Suppressor macrophage (primary cell): Measurements from ENCODE around the gene FUT9.
"Not testable (repeated sequence)": the region's sequence is repeated elsewhere in the genome, so short reads cannot be mapped to it uniquely, and the experiment has no call there.

Experiments used
- DNase-seq, 4 experiments: peaks; one replicate each; pipeline ENCODE4 v3.0.0-alpha.2; 2020 to 2022

FUT9 gene

DNA sequence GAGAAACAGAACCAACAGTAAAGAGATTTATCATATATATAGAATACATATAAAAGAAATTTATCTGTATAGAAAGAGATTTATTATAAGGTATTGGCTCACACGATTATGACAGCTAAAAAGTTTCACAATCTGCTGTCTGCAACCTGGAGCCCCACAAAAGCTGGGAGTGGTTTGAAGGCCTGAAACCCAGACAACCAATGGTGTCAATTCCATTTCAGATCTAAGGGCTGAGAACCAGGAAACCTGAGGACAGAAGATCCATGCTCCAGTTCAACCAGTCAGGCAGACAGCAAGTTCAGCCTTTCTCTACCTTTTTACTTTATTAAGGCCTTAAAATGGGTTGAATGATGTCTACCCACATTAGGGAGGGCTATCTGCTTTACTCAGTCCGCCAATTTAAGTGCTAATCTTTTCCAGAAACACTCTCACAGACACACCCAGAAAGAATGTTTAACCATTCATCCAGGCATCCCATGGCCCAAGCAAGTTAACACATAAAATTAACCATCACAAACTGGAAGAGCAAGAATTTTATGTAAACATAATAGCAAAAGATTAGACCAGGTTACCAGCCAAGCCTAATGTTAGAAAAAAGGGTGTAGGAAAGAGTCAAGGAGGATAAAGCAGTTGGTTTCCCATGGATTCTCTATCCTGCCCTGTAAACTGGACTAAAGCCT lies 170.9 kb downstream of the FUT9 start:
- DNase-seq, result no peak

DNA sequence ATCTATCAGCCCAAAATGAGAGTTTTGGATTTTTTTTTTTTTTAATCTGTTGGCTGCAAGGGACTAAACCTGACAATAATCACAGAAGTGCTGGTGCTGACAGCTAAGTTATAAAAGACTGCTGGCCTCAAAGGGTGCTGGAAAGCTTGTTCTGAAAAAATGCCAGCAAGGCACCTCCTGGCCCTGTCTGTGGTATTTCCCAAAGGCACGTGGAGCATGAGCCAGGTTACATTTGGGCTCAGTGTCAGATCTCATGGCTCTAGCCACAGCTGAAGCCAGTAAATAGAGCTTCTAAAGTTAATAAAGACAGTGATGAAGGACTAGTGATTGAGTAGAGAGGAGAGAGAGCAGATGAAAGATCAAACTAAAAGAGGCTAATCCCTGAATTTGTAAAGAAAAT lies 178.9 kb downstream of the FUT9 start:
- DNase-seq, result no peak

DNA sequence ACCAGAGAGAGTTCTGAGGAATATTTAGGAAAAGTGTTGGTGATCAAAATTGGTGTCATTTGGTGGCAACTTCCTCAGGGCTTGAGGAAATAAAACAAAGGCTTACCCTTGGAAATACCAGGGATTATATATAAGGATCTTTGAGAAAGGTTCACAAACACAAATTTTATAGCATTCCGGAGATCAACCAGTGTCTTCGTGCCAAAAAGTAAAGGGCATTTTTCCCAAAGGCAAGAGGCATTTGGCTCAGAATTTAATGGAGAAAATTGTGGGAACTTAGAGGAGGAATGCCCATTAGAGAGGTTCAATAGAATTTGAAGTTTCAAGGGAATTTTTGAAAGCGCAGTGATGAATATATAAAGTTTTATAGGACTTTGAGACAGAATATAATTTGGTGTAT lies 179.5 kb downstream of the FUT9 start:
- no peak for DNase-seq

DNA sequence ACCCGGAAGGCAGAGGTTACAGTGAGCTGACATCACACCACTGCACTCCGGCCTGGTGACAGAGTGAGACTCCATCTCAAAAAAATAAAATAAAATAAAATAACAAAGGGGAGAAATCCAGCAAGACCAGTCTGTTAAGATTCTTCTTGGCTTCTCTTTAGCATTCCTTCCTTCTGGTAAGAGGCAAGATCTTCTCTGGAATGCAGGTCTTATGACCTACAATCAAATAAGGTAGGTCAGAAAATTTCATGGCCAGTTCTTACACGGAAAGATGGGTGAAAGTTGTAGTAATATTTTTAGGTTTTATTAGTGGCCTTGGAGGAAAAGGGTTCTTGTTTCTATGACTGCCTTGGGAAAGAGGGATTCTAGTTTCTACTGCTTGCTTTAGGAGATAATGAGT lies 180.9 kb downstream of the FUT9 start:
- DNase-seq, result no peak

DNA sequence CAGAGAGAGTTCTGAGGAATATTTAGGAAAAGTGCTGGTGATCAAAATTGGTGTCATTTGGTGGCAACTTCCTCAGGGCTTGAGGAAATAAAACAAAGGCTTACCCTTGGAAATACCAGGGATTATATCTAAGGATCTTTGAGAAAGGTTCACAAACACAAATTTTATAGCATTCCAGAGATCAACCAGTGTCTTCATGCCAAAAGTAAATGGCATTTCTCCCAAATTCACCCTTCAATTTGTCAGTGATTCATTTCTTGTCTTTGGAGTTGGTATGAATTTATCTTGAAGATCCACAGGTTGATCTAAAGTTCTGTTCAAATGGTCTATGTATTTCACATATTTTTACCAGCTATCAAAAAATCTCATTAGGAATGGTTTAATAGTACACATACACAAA lies 181.5 kb downstream of the FUT9 start:
- no peak for DNase-seq

DNA sequence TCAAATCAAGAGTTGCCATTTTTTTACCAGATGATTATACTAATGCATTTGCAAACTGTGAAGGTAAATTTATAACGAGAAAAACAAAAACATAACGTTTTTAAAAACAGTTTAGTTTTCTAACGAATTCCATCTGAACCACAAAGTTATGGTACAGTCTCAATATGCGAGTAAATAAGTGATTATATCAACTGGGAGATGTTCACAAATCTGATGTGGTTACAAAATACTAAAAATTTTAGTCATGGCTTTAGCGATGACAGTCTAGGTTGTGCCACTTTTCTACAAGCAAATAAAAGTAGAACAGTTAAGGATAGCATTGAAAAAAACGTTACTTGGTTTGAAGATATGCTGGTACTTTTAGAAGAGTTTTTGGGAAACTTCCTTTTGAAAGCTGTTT lies 186.8 kb downstream of the FUT9 start:
- no peak for DNase-seq

DNA sequence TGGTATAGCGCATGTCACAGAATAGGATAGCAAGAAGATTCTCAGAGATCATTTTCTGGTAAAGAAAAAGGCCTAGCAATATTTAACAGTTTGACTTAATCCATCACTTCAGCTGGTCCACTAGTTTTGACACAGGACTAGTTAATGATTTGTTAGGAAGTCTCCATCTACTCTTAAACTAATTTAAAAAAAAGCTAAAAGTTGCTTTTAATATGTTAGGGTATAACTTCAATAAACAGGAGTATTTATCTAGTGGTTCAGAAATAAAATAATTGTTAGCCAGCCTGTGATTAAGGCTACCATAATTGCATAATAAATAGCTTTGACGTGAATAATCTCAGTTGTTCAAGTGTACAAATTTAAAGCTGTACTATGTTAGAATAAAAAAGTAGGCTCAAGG lies 195.6 kb downstream of the FUT9 start:
- DNase-seq, result no peak

DNA sequence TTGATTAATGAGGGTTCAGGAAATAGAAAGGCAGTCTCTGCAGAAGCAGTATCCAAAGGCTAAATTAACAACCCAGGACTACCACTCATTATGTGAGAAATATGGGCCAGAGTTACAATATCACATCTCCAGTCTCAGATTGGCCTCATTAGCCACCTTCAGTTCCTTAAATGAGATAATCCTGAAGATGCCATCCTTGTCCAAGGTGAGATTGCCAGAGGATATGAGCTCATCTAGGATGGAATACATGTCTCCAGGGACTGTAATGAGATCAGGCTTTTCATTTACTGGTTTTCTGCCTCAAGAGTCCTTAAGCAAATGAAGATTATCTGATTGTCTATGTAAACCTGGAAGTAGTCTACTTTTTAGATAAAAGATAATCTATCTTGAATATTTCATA lies 196.3 kb downstream of the FUT9 start:
- no peak for DNase-seq

DNA sequence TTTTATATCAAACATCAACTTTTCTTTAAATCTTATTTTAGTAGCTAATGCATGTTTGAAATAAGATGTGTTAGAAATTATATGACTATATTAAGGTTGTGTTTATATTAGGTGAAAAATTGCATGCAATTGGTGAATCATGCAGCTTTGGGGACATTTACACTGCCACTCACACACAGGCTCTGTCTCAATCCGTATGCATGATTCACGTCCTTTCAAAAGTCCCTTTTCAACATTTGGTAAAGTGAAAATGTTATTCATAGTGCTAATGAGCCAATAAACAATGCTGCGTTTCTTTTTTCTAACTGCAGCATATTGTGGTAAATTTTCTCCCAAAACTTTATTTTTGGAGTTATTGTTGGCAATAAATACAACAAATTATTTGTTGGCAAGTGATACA lies 198.0 kb downstream of the FUT9 start:
- DNase-seq, result no peak

DNA sequence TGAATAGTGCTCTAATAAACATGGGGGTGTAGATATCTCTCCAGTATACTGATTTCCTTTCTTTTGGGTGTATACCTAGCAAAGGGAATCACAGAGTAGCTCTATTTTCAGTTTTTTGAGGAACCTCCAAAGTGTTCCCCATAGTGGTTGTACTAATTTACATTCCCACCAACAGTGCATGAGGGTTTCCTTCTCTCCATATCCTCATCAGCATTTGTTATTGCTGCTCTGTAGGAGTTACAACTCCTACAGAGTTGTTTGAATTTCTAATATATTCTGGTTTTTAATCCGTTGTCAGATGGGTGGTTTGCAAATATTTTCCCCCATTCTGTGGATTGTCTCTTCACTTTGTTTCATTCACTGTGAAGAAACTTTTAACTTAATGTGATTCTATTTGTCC lies 207.9 kb downstream of the FUT9 start:
- DNase-seq, result no peak

DNA sequence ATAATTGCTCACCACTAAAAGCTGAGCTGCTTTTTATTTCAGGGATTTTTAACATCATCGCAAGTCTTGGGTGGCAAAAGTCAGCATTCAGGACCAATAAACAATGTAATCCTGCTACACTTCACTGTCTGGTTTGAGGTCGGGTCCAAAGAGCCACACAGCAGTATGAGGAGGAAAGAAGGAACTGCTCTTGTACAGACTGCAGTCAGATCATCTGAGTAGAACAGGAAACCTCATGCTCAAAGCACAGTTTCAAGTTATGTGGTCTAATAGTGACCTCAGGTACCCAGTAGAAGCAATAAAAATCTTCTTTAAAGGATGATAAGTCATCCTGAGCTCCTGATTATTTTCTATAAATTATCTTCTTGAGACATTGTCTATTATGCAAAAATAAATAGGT lies 211.4 kb downstream of the FUT9 start:
- no peak for DNase-seq

DNA sequence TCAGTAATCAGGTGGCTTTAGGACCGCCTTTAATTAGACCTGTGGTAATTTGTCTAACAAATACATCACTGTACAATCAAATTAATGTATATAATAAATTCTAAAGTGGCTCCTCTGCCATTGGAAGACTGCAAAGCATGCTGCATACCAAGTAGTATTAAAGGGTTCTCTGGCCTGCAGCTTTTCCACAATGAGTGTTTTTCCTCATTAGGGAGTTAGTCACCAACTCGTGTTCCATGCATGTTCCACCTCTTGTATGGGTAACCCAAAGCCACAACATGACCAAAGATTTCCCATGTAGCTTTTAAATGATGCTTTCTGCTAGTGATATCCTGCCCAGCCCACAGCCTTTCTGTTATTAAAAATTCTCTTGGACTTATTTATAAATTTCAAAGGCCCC lies 218.7 kb downstream of the FUT9 start:
- no peak for DNase-seq

DNA sequence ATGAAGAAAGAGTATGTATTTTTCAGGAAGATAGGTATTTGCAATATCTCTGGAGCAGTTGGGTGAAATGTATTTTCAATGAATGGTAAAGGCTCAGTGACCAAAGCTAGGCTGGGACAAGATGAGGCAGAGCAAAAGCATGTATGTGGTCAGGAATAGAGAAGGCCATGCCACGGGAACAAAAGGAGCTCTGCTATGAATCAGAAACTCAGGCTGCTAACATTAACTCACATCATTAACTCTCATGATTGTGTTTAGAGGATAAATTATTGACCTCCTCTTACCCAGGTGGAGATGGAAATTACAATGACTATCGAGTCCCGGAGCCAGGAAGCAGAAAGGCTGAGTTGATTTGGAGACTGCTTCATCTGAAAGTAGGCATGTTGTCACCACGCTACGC lies 220.2 kb downstream of the FUT9 start:
- DNase-seq, result no peak

DNA sequence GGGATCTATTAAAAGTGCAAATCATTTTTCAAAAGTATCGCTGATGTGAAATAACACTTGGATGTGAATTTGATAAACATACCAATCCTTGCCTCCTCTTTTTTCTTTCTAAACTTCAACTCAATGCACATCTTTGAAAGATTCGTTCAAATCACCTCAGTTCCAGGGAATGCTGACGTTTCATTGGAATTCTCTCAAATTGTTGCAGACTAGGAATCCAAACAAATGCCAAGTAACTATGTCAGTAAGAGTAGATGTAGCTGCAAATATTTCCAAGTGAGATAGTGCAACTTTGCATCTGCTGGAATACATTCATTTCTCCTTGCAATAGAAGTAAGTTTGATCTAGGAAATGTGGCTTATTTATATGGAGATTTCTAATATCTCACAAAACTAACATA lies 220.7 kb downstream of the FUT9 start:
- DNase-seq, result no peak

DNA sequence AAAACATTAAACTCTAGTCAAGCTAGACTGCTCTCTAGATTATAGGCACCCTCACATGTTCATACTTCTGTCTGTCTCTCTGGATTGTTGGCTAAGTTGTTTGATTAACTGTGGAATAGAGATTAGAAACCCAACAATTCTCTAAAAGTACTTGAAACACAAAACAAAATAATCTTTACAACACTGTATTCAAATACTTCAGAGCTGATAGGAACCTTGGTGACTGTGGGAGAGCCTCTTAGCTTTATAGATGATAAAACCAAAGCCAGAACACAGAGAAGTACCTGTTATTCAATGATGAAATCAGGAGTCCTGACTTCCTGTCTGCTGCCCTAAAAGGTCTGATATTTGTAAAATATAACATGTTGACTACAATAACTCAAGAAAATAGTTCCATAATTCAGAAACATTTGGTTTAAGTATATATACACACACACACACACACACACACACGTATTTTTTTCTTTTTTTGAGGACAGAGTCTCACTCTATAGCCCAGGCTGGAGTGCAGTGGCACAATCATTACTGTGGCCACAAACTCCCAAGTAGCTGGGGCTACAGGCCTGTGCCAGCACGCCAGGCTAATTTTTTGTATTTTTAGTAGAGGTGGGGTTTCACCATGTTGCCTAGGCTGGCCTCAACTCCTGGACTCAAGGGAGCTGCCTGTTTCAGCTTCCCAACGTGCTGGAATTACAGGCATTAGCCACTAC lies 222.0 kb downstream of the FUT9 start:
- DNase-seq, result no peak

DNA sequence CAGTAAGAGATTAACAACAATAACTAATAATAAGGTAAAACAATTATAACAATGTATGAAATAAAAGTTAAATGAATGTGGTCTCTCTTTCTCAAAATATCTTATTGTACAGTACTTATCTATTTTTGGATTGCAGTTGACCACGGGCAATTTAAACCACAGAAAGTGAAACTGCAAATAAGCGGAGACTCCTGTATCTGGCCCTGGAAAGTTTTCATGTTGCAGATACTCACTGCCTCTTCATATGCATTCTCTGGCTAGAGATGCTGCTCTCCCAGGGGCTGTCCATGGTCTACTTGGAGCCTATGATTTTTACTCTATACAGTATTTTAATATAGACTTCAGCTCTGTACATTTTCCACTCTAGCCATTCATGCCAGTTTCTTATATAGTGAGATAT lies 230.8 kb downstream of the FUT9 start:
- no peak for DNase-seq

DNA sequence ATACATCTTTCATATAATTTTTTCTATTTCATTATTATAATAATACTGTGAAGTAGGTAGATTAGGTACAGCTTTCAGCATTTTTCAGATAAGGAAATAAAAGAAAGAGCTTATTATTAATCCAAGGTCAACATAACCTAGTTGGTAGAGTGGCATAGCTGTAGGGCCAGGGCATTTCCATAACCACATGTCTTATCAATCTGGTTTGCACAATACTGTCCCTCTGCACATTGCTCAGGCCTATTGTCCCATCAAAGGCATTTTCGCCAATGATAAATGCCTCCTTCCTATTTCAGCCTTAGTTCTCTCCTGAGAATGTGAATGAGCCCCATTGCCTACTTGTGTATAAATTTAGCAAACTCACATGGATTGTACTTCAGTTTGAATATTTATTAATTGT lies 234.0 kb downstream of the FUT9 start:
- no peak for DNase-seq

DNA sequence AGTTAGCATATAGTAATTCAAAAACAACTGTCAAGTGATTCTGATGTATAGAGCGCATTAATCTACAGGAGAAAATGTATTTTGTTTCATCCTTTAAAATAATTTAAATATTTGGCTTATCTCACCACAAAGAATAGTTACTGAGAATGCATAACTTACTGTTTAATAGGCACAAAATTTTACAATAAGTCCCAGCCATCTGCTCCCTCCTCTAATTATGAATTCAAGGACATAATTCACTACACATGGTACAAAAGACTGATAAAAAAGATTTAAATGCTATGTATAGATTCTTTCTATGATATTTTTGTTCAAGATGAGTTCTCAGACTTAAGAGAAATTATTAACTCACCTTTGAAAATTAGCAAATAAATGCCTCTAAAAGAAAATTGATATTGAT lies 242.0 kb downstream of the FUT9 start:
- DNase-seq, result no peak

DNA sequence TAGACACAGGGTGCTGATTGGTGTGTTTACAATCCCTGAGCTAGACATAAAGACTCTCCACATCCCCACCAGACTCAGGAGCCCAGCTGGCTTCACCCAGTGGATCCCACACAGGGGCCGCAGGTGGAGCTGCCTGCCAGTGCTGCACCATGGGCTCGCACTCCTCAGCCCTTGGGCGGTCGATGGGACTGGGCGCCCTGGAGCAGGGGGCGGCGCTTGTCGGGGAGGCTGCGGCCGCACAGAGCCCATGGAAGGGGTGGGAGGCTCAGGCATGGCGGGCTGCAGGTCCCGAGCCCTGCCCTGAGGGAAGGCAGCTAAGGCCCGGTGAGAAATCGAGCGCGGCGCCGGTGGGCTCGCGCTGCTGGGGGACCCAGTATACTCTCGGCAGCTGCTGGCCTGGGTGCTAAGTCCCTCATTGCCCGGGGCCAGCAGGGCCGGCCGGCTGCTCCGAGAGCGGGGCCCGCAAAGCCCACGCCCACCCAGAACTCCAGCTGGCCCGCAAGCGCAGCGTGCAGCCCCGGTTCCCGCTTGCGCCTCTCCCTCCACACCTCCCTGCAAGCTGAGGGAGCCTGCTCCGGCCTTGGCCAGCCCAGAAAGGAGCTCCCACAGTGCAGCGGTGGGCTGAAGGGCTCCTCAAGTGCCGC lies 245.1 kb downstream of the FUT9 start:
- not testable (repeated sequence) for DNase-seq
